ENCODE data around the gene TFAP2E.

TFAP2E gene

DNA sequence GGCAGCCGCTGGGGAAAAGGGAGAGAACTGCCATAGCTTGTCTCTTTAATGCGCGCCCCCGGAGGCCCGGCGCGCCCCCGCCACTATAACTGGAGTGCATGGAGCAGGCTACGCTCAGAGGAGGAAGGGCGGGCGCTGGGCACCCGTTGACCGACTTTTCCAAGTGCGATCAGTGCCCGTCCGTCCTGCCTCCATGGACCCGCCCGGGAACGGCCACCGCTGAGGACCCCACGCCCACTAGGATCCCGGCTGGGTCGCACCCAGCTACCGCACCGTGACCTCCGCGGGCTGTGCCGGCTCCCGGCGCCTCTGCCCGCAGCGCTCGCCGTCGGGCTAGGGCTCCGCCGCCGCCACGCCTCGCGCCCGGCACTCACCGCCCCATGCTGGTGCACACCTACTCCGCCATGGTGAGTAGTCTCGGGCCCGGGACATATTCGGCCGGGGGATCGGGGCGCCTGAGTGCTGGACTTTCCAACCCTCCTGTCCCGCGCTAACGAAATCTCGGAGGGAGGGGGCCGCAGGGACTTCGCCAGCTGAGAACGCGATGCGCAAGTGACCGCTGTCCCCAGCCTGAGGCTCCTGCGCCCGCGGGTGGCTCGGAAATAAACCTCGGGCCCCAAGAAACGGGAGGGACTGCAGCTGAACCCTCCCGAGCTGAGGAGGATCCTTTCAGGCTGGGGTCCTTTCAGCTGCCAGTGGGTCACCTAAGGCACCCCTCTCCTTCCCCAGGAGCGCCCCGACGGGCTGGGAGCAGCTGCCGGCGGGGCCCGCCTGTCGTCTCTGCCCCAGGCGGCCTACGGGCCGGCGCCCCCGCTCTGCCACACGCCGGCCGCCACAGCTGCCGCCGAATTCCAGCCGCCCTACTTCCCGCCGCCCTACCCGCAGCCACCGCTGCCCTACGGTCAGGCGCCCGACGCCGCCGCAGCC lies at the start of gene TFAP2E:
TSS of gene TFAP2E (plus strand) at position 117 of the 927 bp plus-strand sequence. CDS start at position 381, 264 bp downstream.
- DNase-seq (ENCODE audit: extremely low read depth in 1 of 2, low read depth in 1 of 2) = no peak

DNA sequence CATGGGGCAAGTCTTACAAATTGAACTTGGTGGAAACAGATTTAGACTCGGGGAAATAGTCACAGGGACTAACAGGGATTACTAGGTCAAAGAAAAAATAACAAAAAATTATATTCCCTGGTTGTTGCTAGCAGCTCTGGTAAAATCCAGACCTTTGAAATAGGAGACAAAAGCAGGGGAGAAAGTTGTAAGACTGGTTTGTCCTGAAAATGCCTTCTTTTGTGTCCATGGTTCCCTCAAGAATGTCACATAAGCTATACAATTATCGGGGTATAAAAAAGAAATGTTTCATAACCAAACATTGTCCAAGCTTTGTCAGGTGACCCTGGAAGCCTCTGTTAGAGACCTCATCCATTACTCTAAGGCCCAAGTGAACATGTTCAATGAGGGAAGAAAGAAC lies 49.0 kb upstream of the TFAP2E start:
- no peak for DNase-seq (ENCODE audit: extremely low read depth in 1 of 2, low read depth in 1 of 2)

DNA sequence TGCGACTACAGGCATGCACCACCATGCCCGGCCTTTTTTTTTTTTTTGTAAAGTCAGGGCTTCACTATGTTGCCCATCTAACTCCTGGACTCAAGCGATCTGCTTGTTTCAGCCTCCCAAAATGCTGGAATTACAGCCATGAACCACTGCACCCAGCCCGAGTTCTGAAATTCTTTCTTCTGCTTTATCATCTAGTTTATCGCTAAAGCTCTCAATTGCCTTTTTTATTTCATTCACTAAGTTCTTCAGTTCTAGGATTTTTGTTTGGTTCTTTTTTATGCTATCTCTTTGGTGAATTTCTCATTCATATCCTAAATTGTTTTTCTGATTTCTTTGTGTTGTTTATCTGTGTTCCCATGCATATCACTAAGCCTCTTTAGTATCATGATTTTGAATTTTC lies 42.9 kb upstream of the TFAP2E start:
- DNase-seq (ENCODE audit: extremely low read depth in 1 of 2, low read depth in 1 of 2) = no peak

DNA sequence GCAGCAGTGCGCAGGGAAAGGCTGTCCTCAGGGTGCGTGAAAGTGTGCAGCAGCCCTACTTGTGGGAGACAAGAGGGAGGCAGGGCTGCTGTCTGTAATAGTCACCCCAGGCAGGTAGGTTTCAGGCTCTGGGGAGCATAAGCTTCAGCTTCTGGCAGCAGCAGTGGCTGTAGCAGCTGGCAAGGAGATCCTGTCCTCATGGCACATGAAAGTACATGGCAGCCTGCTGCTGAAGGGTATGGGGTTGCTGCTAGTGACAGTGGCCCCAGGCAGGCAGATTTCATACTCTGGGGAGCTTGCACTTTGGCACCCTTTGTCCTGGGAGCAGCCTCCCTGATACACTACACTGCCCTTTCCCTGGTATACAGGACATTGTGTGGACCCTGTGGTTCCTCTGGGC lies 42.2 kb upstream of the TFAP2E start:
- no peak for DNase-seq (ENCODE audit: extremely low read depth in 1 of 2, low read depth in 1 of 2)

DNA sequence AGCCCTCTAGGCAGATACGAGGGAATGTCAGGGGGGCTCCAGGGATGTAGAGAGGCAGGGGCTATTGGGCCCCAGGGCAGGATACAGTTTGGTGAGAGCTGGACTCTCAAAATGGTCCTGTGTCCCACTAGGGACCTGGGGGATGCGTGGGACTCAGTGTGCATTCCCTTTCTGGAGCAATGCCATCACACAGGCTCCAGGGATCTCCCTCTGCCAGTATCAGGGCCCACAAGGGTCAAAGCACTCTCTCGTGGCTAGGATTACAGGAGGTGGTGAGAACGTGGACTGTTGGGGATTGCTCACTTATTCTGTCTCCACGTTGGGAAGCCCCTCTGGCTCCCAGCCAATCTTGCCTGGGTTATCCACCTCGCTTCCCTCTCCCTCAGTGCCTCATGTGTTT lies 41.7 kb upstream of the TFAP2E start:
- DNase-seq (ENCODE audit: extremely low read depth in 1 of 2, low read depth in 1 of 2) = no peak

DNA sequence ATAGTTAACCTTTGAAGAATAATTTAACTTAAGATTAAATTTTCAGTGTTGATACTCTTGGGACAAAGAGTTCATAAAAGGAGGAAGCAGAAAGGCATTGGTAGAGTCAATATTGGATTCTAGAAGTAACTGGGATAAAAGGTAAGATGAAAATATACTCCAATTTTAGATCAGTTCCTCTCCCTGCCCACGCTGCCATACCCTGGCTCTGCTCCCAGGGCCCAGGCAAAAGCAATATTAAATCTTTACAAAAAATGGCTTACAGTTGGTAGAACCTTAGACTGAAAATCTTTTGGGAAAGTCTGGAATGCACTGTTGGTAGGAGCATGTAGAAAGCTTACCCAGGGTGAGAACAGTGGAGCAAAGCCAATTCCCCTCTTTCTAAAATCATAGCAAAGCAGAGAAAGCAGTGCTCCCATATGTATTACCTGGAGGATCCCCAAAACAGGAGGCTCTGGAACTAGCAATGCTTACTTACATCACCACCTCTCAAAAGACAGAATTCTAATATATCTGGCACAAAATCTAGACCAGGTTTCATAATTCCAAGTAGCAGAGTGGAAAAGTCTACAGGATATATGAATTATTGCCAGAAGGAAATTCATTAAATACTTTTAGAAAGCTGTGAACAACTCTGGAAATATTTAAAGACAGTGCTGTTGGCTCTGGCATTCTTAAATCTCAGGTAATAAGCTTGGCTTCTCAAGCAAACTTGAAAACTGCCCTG lies 40.5 kb upstream of the TFAP2E start:
- no peak for DNase-seq (ENCODE audit: extremely low read depth in 1 of 2, low read depth in 1 of 2)

DNA sequence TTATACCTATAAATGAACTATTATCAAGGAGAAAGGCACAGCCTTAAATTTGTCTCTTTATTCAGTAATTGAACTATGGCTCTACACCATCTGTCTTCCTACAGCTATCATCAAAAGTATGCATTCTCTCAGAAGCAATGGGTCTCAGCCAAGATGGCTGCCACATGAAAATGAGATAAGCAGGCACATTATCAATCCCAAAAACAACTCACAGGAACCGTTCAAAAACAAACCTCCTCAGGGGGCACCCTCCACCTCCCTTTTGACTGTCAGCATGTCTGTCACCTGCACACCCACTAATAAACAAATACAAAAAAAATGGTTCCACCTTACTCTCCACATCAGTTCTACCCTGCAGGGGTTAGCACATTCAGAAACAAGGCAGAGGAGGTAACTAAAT lies 39.5 kb upstream of the TFAP2E start:
- no peak for DNase-seq (ENCODE audit: extremely low read depth in 1 of 2, low read depth in 1 of 2)

DNA sequence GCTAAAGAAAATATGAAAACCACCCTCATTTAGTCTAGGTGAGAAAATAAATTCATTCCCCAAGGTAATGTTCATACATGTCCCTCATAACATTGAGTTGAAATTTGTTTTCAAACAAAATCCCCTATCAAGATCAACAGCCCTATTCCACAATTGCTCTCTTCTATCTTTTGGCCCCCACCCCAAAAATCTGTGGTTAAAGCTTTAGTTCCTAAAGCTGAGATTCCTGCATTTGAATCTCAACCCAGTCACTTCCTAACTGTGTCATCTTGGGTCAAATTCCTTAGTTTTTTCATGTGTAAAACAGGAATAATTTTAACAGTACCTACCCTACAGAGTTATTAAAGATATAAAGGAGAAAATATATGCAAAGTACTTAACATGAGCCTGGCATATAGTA lies 37.9 kb upstream of the TFAP2E start:
- no peak for DNase-seq (ENCODE audit: extremely low read depth in 1 of 2, low read depth in 1 of 2)

DNA sequence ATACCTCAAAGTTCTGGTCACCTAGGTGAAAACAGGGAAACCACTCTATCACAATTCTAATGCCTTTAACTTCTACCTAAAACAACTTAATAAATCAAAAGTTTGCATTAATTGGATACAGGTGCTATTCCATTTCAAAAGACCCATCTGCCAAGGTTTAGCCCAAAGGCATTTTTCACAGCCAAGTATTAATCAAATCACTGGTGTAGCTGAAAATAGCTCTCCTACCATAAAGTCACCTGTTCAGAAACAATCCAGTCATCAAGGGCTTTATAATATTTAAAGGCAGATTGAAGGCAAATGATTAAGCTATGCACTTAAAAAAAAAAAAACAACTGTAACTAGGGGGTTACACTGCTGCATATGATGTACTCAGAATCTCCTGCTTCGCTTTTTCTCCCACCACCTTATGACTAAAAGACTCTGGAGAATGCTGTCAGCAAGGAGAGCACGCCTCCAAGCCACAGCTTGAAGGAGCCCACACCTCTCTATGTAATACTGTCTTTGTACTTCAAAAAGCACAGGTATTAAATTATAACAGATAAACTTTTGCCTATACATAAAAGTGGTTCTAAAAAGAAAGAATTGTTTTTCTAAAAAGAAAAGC lies 36.5 kb upstream of the TFAP2E start:
- no peak for DNase-seq (ENCODE audit: extremely low read depth in 1 of 2, low read depth in 1 of 2)

DNA sequence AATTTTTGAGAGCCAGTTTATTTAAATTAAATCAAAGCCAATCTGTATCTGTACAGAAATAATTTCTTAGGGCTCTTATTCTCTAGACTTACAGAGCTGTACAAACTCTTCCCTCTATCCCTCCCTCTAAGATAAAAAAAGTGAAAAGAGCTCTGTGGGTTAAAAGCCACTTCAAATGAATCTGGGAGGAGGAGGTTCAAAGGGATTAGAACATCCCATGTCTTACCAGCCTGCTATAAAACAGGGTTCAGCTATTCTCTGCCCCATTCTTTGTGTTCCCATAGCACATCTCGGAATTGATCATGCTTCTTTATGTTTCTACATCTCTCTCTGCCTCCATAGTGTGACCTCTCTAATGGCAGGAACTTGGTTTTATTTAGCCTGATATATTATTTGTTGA lies 35.3 kb upstream of the TFAP2E start:
- no peak for DNase-seq (ENCODE audit: extremely low read depth in 1 of 2, low read depth in 1 of 2)

DNA sequence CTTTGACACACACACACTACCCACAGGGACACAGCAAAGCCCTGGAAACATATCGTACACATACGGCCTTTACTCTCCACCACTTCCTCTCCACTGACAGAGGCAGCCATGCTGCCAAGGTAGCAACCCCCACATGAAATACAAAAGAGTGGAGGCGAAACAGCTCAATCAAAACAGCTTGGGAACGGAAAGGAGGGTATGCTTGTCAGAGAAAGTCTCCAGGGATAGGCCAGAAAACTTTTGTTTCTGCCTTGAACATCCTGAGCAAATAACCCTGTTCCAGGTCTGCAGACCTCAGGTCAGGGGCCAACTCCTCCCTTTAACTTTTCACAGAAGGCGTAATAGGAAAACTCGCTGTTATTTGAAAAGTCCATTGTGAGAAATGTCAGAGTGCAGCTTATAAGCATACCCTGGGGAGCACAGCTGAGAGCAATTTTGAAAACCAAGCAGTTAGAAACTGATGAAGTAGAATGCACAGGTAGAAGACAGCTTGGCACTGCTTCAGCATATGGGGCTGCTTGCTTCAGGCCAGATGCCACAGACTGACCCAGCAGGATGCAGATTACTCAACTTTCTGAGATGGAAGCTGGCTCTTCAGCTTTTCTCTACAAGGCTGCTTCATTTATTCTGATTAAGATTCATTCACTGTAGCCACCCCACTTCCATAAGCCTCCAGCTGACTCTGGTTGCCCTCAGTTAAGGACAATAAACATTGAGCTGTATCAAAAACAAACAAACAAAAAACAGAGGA lies 33.9 kb upstream of the TFAP2E start:
- no peak for DNase-seq (ENCODE audit: extremely low read depth in 1 of 2, low read depth in 1 of 2)

DNA sequence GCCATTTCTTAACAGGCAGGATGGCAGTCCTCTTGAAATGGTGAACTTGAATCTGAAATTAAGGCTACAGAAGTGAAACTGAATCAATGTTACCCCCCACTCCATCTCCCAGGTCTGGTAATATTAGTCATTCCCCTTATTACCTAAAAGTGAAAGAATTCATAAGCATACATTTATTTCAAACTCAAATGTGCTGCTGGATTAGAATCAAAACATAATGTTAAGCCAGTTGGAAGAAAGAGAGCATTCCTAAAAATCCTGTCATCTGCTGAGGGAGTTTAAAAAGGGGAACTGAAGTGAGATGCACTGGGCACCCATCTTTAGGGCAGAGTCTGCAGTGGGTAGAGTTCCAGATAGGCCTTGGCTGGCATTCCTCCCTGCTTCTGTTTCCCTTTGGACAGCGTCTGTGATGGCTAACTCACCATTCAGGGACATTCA lies 33.3 kb upstream of the TFAP2E start:
- no peak for DNase-seq (ENCODE audit: extremely low read depth in 1 of 2, low read depth in 1 of 2)

DNA sequence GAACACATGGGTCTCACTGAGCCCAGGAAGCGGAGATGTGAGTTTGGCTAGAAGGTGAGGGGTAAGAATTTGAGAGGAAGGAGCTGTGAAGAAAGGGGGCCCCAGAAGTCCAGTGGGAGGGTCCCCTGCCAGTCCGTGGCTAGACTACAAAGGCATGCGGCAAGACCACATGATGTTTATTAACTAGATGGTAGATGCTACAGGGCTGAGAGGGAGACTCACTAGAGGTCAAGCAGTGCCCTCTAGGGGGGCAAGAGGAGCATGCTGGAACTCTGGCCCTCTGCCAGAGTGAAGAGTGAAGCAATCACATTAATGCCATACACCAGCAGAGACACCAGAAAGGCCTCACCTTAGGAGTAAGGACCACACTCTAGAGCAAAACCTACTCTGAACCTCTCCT lies 28.1 kb upstream of the TFAP2E start:
- no peak for DNase-seq (ENCODE audit: extremely low read depth in 1 of 2, low read depth in 1 of 2)

DNA sequence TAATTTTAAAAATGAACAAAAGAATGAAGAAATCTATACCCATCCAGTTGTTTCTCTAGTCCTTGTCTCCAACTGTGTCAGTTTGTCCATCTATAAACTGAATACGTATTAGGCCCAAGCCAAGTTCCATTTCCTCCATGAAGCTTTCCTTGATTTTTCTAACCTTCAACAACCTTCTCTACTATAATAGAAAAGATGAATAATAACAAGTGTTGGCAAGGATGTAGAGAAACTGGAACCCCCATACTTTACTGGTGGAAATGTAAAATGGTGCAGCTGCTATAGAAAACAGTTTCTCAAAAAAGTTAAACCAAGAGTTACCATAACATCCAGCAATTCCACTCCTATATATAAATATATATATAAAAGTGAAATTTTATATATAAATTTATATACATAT lies 26.5 kb upstream of the TFAP2E start:
- no peak for DNase-seq (ENCODE audit: extremely low read depth in 1 of 2, low read depth in 1 of 2)

DNA sequence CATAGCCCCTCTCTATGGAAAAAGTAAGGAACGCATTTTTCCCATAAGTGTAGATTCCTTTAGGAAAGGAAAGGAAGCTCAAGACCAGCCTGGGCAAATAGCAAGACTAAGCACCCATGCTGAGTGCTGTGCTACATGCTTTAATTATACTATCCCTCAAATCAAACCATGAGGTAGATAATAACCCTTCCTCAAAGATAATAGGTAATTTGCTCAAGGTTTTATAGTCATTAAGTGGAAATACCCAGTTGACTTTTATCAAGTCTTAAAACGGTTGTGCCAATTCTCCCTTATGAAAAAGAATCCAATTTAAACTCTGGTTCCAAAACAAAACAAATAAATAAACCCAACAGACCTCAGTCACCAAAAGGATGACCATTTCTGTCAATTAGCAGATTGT lies 19.3 kb upstream of the TFAP2E start:
- DNase-seq (ENCODE audit: extremely low read depth in 1 of 2, low read depth in 1 of 2) = no peak

DNA sequence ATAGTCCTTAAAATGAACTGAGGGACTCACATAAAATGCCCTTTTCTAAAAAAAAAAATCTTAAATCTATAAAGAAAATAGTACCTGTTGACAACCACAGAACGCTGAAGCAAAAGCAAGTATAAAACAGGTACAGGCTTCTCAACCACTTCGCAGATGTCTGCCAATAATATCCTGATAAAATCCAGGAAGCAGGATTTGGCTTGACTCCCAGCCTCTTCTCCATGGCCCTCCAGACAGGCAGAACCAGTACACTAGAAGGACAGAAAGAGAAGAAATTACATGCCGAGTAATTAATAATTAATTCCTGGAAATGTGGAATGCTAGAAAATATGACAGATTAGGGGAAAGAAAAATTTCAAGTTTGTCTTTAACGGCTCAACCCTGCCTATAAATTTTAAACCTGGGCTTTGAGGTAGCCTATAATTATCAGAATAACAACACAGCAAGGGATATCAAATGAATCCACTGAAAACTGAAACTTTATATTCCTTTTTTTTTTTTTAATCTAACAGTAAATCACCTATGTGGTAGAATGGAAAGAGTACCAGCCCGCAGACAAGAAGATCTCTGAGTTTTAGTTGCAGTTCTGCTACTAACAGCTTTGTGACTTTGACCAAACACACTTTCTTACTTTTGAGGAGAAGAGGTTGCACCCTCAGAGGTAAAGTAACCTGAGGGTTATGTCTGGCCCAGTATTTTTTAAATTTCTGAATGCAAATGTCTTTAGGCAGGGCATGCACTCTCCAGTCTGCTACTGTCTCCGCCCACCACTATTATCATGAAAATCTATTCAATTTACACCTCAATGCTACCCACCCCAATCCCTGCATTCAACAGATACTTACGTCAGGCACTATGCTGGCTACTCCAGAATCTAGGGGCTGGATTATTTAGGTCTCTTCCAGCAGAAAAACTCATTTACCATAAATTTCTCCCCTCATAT lies 18.6 kb upstream of the TFAP2E start:
- DNase-seq (ENCODE audit: extremely low read depth in 1 of 2, low read depth in 1 of 2) = no peak

DNA sequence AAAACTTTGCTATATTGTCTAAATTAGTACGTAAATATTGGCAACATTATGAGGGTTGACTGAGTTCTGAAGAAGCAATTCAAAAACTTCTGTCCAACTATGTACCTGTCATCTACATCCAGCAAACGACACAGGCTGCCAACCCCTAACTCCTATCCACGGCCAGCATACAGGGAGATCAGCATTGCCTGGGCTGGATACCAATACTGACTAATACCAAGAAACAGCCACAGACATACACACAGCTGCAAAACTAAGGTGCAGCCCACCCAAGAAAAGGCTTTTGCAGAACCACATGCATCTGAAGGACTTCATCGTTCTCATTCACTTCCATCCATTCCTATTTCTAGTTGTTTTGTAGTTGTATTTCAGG lies 17.9 kb upstream of the TFAP2E start:
- no peak for DNase-seq (ENCODE audit: extremely low read depth in 1 of 2, low read depth in 1 of 2)

DNA sequence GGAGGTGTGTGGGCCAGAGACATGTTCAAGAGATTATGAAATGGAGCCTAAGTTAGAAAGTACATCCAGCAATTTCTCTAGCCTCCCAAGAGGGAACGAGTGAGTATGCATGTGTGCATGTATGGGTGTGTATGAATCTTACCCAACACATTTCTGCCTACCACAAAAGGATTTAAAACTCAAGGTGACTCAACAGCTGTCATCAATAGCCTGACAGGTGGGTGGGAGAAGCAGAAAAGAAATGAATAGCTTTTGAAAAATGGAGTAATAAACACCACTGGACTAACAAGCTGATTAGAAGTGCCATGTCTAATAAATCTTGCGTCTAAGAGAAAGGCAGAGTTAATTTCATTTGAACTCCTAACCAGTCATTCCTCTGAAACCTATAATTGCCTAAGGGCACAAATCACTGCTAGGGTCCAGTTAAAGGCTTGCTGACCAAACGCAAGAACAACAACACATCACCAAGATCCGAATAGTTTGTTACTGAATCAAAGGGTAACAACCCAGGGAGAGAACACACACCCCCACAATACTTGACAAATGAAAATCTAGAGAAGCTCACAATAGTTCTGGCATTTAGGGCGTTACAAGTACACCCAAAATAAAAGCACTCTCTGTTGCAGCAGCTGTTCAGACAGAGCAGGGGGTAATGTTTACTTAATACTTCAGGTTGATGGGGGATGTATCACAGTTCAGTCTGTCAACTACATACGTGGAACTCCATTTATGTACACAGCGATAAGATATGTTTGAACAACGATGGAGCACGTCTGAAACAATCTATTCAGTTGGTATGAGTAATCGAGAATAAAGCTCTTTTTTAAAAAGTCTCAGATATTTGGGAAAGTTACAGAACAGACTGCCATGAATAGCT lies 17.3 kb upstream of the TFAP2E start:
- DNase-seq (ENCODE audit: extremely low read depth in 1 of 2, low read depth in 1 of 2) = no peak
